Liver (tissue), 9 donors: Measurements from ENCODE around the gene DENND6A. TPM values are rescaled to one million over a fixed set of nuclear protein-coding genes. Genes with fewer than 3 reads are reported as not detected.

Experiments used
- DNase-seq: peaks from one replicate; pipeline ENCODE4 v3.0.0-alpha.2; 2017; ENCODE audit warnings: low spot score
- H3K27ac ChIP-seq, 2 donors: one replicate each; pipeline ENCODE4 v1.7.0; 2013; ENCODE audit warnings: inconsistent platforms in 2 of 2, low read length in 2 of 2, control low read depth in 1 of 2, low read depth in 1 of 2, mild to moderate bottlenecking in 1 of 2
- H3K27me3 ChIP-seq, 4 donors: one replicate each; pipeline versions ENCODE4 v1.6.1 to v1.7.0; 2013; ENCODE audit warnings: low read length in 3 of 4, inconsistent platforms in 1 of 4, mild to moderate bottlenecking in 1 of 4, moderate library complexity in 1 of 4; ENCODE audit not compliant: control insufficient read depth in 4 of 4, insufficient read depth in 4 of 4
- H3K36me3 ChIP-seq, 4 donors: one replicate each; pipeline versions ENCODE4 v1.6.1 to v1.7.0; 2013; ENCODE audit warnings: low read length in 3 of 4, mild to moderate bottlenecking in 3 of 4, low read depth in 1 of 4, moderate library complexity in 1 of 4; ENCODE audit not compliant: control insufficient read depth in 4 of 4, insufficient read depth in 3 of 4
- H3K4me1 ChIP-seq, 4 donors: one replicate each; pipeline versions ENCODE4 v1.6.1 to v1.7.0; 2013; ENCODE audit warnings: low read length in 3 of 4, mild to moderate bottlenecking in 3 of 4, moderate library complexity in 1 of 4; ENCODE audit not compliant: control insufficient read depth in 4 of 4, insufficient read depth in 4 of 4
- H3K4me3 ChIP-seq, 3 donors: one replicate each; pipeline versions ENCODE4 v1.6.1 to v1.7.0; 2013; ENCODE audit warnings: low read length in 3 of 3, control low read depth in 1 of 3, low read depth in 1 of 3, mild to moderate bottlenecking in 1 of 3
- H3K9ac ChIP-seq, 2 donors: one replicate each; pipeline ENCODE4 v1.7.0; 2013; ENCODE audit warnings: low read length in 2 of 2, mild to moderate bottlenecking in 2 of 2, moderate library complexity in 2 of 2, control low read depth in 1 of 2, low read depth in 1 of 2
- H3K9me3 ChIP-seq, 4 donors: one replicate each; pipeline versions ENCODE4 v1.6.1 to v1.7.0; 2013; ENCODE audit warnings: low read length in 3 of 4; ENCODE audit not compliant: control insufficient read depth in 4 of 4
- FOXA1 ChIP-seq: IDR thresholded peaks from 2 replicates; pipeline ENCODE4 v1.6.1; 2016; ENCODE audit warnings: antibody characterized with exemption
- FOXA2 ChIP-seq: IDR thresholded peaks from 2 replicates; pipeline ENCODE4 v1.6.1; 2016; ENCODE audit warnings: antibody characterized with exemption
- GABPA ChIP-seq, 2 donors: IDR thresholded peaks in 1 of 2; conservative IDR thresholded peaks in 1 of 2; 2 replicates each; pipeline ENCODE4 v1.6.1; 2016; ENCODE audit warnings: antibody characterized with exemption in 2 of 2, mild to moderate bottlenecking in 1 of 2, moderate library complexity in 1 of 2
- HNF4G ChIP-seq: IDR thresholded peaks from 2 replicates; pipeline ENCODE4 v1.6.1; 2016; ENCODE audit warnings: antibody characterized with exemption
- JUND ChIP-seq, 2 donors: IDR thresholded peaks; 2 replicates each; pipeline ENCODE4 v1.6.1; 2016; ENCODE audit warnings: antibody characterized with exemption in 2 of 2
- RAD21 ChIP-seq, 2 donors: IDR thresholded peaks; 2 replicates each; pipeline ENCODE4 v1.6.1; 2016; ENCODE audit warnings: antibody characterized with exemption in 2 of 2, mild to moderate bottlenecking in 2 of 2
- SP1 ChIP-seq: IDR thresholded peaks from 2 replicates; pipeline ENCODE4 v1.6.1; 2018; ENCODE audit warnings: antibody characterized with exemption, mild to moderate bottlenecking
- TAF1 ChIP-seq: conservative IDR thresholded peaks from 2 replicates; pipeline ENCODE4 v1.6.1; 2016; ENCODE audit warnings: antibody characterized with exemption, mild to moderate bottlenecking
- YY1 ChIP-seq: IDR thresholded peaks from 2 replicates; pipeline ENCODE4 v1.6.1; 2016; ENCODE audit warnings: antibody characterized with exemption, mild to moderate bottlenecking
- WGBS: extraction: QIAGEN DNeasy Blood & Tissue Kit; methylation state at CpG from one replicate; pipeline ENCODE4 v1.1.7; 2013; 5-methylcytosine and 5-hydroxymethylcytosine counted together
- polyA plus RNA-seq, 2 donors: library from polyadenylated mRNA; stranded (reverse) in 1 of 2; unstranded in 1 of 2; fragments of 200-250 nt in 1 of 2; fragments of >200 nt in 1 of 2; fragmentation: Nextera tagmentation in 1 of 2; extraction: Ambion mirVana in 1 of 2; gene quantifications; one replicate each; pipeline versions ENCODE4 v1.2.1 to v1.2.3, GENCODE V29; 2013 to 2015
- total RNA-seq, 2 donors: library from RNA; depleted of rRNA; stranded (reverse); fragments of >200 nt; gene quantifications; one replicate each; pipeline ENCODE4 v1.2.3, GENCODE V29; 2014
- TF ChIP-seq, protein P1 (sequence below): IDR thresholded peaks from 2 replicates; pipeline ENCODE4 v1.6.1; 2016; ENCODE audit warnings: antibody characterized with exemption
- TF ChIP-seq, protein P2 (sequence below): IDR thresholded peaks from 2 replicates; pipeline ENCODE4 v1.6.1; 2016; ENCODE audit warnings: antibody characterized with exemption, mild to moderate bottlenecking
- TF ChIP-seq, protein P3 (sequence below): fragments of 150-350 bp; IDR thresholded peaks from 2 replicates; pipeline ENCODE4 v1.5.1; 2017; ENCODE audit warnings: improper control_type of control experiment, low read depth, low read length; ENCODE audit not compliant: missing input control
- donor health status: healthy.
- donor health status: healthy.
- donor health status: healthy.
- donor health status: healthy.
- donor health status: healthy.

DENND6A gene
- total and polyA plus RNA-seq, 4 donors: 3.1 to 12.2 (median 8.1) TPM

DNA sequence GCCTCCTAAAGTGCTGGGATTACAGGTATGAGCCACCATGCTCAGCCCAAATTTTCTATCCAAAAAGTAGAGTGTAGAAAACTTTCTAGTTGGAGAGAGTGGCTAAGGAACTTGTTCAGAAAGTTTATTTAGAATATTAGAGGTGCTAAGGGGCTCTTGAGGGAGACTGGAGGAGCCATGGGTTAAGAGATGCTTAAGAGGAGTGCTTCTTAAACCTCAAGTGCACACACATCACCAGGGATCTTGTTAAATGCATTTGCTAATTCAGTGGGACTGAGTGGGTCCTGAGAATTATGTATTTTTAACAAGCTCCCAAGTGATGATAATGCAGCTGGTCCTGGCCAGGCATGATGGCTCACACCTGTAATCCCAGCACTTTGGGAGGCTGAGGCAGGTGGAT, 33.5 kb upstream of the DENND6A start (continued):
- TF ChIP-seq JUND (IDR thresholded peaks at IDR 0.05): no peak

DNA sequence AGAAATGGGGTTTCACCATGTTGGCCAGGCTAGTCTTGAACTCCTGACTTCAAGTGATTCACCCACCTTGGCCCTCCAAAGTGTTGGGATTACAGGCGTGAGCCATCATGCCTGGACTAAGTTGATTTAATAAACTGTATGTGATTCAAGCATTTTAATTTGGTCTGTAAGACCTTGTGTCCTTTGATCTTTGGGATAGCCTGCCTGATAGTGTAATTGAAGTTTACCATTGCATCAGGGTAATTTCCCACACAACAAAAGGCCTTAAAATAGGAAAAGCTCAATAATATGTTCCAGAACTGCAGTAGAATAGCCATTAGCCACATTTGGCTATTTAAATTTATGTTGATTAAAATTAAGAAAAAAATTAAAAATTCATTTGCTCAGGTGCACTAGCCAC, 25.2 kb upstream of the DENND6A start:
- 90% methylated on average over 1 of the region's 1 CpG for WGBS

DNA sequence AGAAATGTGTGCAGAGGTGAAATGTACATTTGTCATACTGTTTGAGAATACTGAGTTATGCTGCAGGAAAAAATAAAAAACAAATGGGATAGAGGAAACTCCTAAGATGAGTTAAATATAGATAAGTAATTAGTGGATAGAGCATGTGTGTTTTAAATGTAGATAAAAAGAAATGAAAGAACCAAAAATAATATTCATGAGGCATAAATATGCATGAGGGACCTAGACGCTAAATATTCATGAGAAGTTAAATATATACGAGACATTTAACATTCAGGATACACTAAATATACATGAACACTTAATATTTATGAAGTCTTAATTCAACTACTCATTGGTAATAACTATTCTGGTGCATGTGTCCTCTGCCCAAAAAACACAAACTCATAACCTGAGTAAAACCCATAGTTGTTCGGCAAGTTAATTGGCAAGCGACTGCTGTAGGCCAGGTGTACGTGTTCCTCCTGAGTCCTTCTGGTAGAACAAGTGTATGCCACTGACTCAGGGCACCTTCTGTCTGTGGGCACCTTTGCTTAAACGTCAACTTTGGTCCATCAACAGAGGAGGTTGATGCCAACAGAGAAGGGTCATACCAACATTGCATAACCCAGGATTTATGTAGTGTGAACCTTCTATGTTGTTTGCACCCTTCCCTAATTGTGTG, 24.5 kb upstream of the DENND6A start:
- TF ChIP-seq GABPA (IDR thresholded peaks at IDR 0.05 in 1 of 2, conservative IDR thresholded peaks at IDR 0.05 in 1 of 2) (no peak), SP1 (no peak), JUND (IDR thresholded peaks at IDR 0.05) (no peak), HNF4G (no peak), FOXA2 (no peak), FOXA1 (no peak), RAD21 (IDR thresholded peaks at IDR 0.05) (no peak), TAF1 (no peak)
- TF ChIP-seq, protein P1, sequence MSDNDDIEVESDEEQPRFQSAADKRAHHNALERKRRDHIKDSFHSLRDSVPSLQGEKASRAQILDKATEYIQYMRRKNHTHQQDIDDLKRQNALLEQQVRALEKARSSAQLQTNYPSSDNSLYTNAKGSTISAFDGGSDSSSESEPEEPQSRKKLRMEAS: no peak
- TF ChIP-seq, protein P2, sequence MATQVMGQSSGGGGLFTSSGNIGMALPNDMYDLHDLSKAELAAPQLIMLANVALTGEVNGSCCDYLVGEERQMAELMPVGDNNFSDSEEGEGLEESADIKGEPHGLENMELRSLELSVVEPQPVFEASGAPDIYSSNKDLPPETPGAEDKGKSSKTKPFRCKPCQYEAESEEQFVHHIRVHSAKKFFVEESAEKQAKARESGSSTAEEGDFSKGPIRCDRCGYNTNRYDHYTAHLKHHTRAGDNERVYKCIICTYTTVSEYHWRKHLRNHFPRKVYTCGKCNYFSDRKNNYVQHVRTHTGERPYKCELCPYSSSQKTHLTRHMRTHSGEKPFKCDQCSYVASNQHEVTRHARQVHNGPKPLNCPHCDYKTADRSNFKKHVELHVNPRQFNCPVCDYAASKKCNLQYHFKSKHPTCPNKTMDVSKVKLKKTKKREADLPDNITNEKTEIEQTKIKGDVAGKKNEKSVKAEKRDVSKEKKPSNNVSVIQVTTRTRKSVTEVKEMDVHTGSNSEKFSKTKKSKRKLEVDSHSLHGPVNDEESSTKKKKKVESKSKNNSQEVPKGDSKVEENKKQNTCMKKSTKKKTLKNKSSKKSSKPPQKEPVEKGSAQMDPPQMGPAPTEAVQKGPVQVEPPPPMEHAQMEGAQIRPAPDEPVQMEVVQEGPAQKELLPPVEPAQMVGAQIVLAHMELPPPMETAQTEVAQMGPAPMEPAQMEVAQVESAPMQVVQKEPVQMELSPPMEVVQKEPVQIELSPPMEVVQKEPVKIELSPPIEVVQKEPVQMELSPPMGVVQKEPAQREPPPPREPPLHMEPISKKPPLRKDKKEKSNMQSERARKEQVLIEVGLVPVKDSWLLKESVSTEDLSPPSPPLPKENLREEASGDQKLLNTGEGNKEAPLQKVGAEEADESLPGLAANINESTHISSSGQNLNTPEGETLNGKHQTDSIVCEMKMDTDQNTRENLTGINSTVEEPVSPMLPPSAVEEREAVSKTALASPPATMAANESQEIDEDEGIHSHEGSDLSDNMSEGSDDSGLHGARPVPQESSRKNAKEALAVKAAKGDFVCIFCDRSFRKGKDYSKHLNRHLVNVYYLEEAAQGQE: no peak
- H3K27me3 ChIP-seq: no peaks in the 10 kb centered on the region
- no peak overlapping the region for H3K9ac ChIP-seq
- no peak overlapping the region for H3K27ac ChIP-seq
- no peaks in the 10 kb centered on the region for H3K4me1 ChIP-seq
- no peak overlapping the region for H3K4me3 ChIP-seq
- no peaks in the 10 kb centered on the region for H3K9me3 ChIP-seq
- no peak for DNase-seq
- 93% methylated on average over 6 of the region's 6 CpGs for WGBS
- no peaks in the 10 kb centered on the region for H3K36me3 ChIP-seq

More for the DNA sequence above, 25.2 kb upstream of the DENND6A start:
- Histone ChIP-seq H3K4me1 (no peaks in the 10 kb centered on the region), H3K36me3 (no peaks in the 10 kb centered on the region), H3K27ac (no peak overlapping the region), H3K27me3 (no peaks in the 10 kb centered on the region), H3K4me3 (no peak overlapping the region), H3K9me3 (no peaks in the 10 kb centered on the region), H3K9ac (no peak overlapping the region)
- TF ChIP-seq, protein P3, sequence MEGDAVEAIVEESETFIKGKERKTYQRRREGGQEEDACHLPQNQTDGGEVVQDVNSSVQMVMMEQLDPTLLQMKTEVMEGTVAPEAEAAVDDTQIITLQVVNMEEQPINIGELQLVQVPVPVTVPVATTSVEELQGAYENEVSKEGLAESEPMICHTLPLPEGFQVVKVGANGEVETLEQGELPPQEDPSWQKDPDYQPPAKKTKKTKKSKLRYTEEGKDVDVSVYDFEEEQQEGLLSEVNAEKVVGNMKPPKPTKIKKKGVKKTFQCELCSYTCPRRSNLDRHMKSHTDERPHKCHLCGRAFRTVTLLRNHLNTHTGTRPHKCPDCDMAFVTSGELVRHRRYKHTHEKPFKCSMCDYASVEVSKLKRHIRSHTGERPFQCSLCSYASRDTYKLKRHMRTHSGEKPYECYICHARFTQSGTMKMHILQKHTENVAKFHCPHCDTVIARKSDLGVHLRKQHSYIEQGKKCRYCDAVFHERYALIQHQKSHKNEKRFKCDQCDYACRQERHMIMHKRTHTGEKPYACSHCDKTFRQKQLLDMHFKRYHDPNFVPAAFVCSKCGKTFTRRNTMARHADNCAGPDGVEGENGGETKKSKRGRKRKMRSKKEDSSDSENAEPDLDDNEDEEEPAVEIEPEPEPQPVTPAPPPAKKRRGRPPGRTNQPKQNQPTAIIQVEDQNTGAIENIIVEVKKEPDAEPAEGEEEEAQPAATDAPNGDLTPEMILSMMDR: no peak
- TF ChIP-seq YY1 (no peak), FOXA2 (no peak), HNF4G (no peak)
- TF ChIP-seq, protein P1: no peak
- DNase-seq: no peak
